GM23338 (cell line): ENCODE measurements around the gene MARCHF3. TPM values are rescaled to one million over a fixed set of nuclear protein-coding genes. Genes with fewer than 3 reads are reported as not detected.

Experiments
- ATAC-seq: fragments of 200-7000 bp; cut with Tn5 transposase; 3 replicates; pipeline ENCODE4 v1.9.1; 2020
- DNase-seq: peaks from one replicate; pipeline ENCODE4 v3.0.0-alpha.2; 2015; ENCODE audit warnings: low spot score
- H2AFZ ChIP-seq: fragments of 200-600 bp; sonication (generic); 2 replicates; pipeline ENCODE4 v1.8.0; 2016; ENCODE audit warnings: antibody characterized with exemption, mild to moderate bottlenecking, moderate library complexity
- H3F3A ChIP-seq: fragments of 200-600 bp; sonication (generic); replicated peaks from 2 replicates; pipeline ENCODE4 v1.8.0; 2017; ENCODE audit warnings: antibody characterized with exemption, mixed run types, low read depth
- H3K27ac ChIP-seq: fragments of 200-600 bp; sonication (generic); 2 replicates; pipeline ENCODE4 v1.6.1; 2016; ENCODE audit warnings: low read depth
- H3K27me3 ChIP-seq: fragments of 200-600 bp; sonication (generic); 2 replicates; pipeline ENCODE4 v1.8.0; 2016; ENCODE audit warnings: mild to moderate bottlenecking, mixed run types, moderate library complexity; ENCODE audit not compliant: insufficient read depth
- H3K36me3 ChIP-seq: fragments of 200-600 bp; sonication (generic); 2 replicates; pipeline ENCODE4 v1.8.0; 2016; ENCODE audit warnings: mild to moderate bottlenecking; ENCODE audit not compliant: insufficient read depth
- H3K4me1 ChIP-seq: fragments of 200-600 bp; sonication (generic); 2 replicates; pipeline ENCODE4 v1.8.0; 2016; ENCODE audit warnings: mild to moderate bottlenecking, moderate library complexity; ENCODE audit not compliant: insufficient read depth
- H3K4me2 ChIP-seq: fragments of 200-600 bp; sonication (generic); 2 replicates; pipeline ENCODE4 v1.7.1; 2017; ENCODE audit warnings: mixed run types
- H3K4me3 ChIP-seq: fragments of 200-600 bp; sonication (generic); 2 replicates; pipeline ENCODE4 v1.6.1; 2016; ENCODE audit warnings: mixed run types
- H3K79me2 ChIP-seq: fragments of 200-600 bp; sonication (generic); replicated peaks from 2 replicates; pipeline ENCODE4 v1.8.0; 2017; ENCODE audit warnings: mild to moderate bottlenecking; ENCODE audit not compliant: insufficient read depth
- H3K9me2 ChIP-seq: fragments of 200-600 bp; sonication (generic); 2 replicates; pipeline ENCODE4 v1.8.0; 2017; ENCODE audit not compliant: insufficient read depth
- H4K20me1 ChIP-seq: fragments of 200-600 bp; sonication (generic); replicated peaks from 2 replicates; pipeline ENCODE4 v1.8.0; 2017; ENCODE audit warnings: mild to moderate bottlenecking; ENCODE audit not compliant: insufficient read depth
- H3K27ac Mint-ChIP-seq: 2 replicates; pipeline ENCODE4 v1.8.0; 2020; ENCODE audit warnings: inconsistent platforms, mild to moderate bottlenecking, moderate library complexity, mixed read lengths
- H3K27me3 Mint-ChIP-seq: 3 replicates; pipeline ENCODE4 v1.8.0; 2022; ENCODE audit warnings: low read depth, mild to moderate bottlenecking, moderate library complexity, mixed read lengths, inconsistent platforms; ENCODE audit not compliant: insufficient read depth, poor library complexity
- H3K36me3 Mint-ChIP-seq: 3 replicates; pipeline ENCODE4 v1.8.0; 2021; ENCODE audit warnings: low read depth, mild to moderate bottlenecking, inconsistent platforms, moderate library complexity, mixed read lengths
- H3K4me1 Mint-ChIP-seq: 3 replicates; pipeline ENCODE4 v1.8.0; 2020; ENCODE audit warnings: mild to moderate bottlenecking, inconsistent platforms, mixed read lengths
- H3K4me3 Mint-ChIP-seq: 3 replicates; pipeline ENCODE4 v1.8.0; 2021; ENCODE audit warnings: moderate library complexity, mild to moderate bottlenecking, inconsistent platforms, mixed read lengths
- H3K9me3 Mint-ChIP-seq: 3 replicates; pipeline ENCODE4 v1.8.0; 2020; ENCODE audit warnings: moderate library complexity, mild to moderate bottlenecking, inconsistent platforms, mixed read lengths
- CREB1 ChIP-seq: fragments of 250-450 bp; sonication (Bioruptor Pico); IDR thresholded peaks from 2 replicates; pipeline ENCODE4 v1.5.0; 2020; ENCODE audit warnings: low read depth, mild to moderate bottlenecking, moderate library complexity
- EZH2 ChIP-seq: fragments of 200-600 bp; sonication (generic); IDR thresholded peaks from one replicate; pipeline ENCODE4 v1.8.0; 2017; ENCODE audit warnings: antibody characterized with exemption, mild to moderate bottlenecking, low read depth; ENCODE audit not compliant: unreplicated experiment
- EZH2phosphoT487 ChIP-seq: fragments of 200-600 bp; sonication (generic); IDR thresholded peaks from one replicate; pipeline ENCODE4 v1.8.1; 2018; ENCODE audit warnings: antibody characterized with exemption; ENCODE audit not compliant: unreplicated experiment
- JUNB ChIP-seq: IDR thresholded peaks from one replicate; pipeline ENCODE4 v1.6.1; 2016; ENCODE audit warnings: antibody characterized with exemption; ENCODE audit not compliant: unreplicated experiment
- NANOG ChIP-seq: IDR thresholded peaks from 2 replicates; pipeline ENCODE4 v1.6.1; 2016; ENCODE audit warnings: antibody characterized with exemption, borderline replicate concordance
- POLR2AphosphoS5 ChIP-seq: IDR thresholded peaks from 2 replicates; pipeline ENCODE4 v1.6.1; 2016; ENCODE audit warnings: antibody characterized with exemption, low read depth
- REST ChIP-seq: IDR thresholded peaks from one replicate; pipeline ENCODE4 v1.6.1; 2018; ENCODE audit warnings: antibody characterized with exemption; ENCODE audit not compliant: unreplicated experiment
- STAT1 ChIP-seq: IDR thresholded peaks from one replicate; pipeline ENCODE4 v1.6.1; 2016; ENCODE audit warnings: antibody characterized with exemption; ENCODE audit not compliant: unreplicated experiment
- ZNF114 ChIP-seq: fragments of 250-450 bp; sonication (Bioruptor Pico); IDR thresholded peaks from 2 replicates; pipeline ENCODE4 v1.5.0; 2020; ENCODE audit warnings: mild to moderate bottlenecking, moderate library complexity
- ZNF331 ChIP-seq: fragments of 250-450 bp; sonication (Bioruptor Pico); IDR thresholded peaks from 2 replicates; pipeline ENCODE4 v1.5.0; 2020; ENCODE audit warnings: low read depth, mild to moderate bottlenecking, moderate library complexity
- polyA plus RNA-seq: library from polyadenylated mRNA; unstranded; fragments of >200 nt; fragmentation: Nextera tagmentation; extraction: Ambion mirVana; gene quantifications from 2 replicates; pipeline ENCODE4 v1.2.1, GENCODE V29; 2016
- total RNA-seq: library from RNA; depleted of rRNA; stranded (reverse); fragments of >200 nt; shearing (Covaris generic); gene quantifications from 2 replicates; pipeline ENCODE4 v1.2.3, GENCODE V29; 2014
- TF ChIP-seq, protein P1 (sequence below): fragments of 250-450 bp; sonication (Bioruptor Pico); IDR thresholded peaks from 2 replicates; pipeline ENCODE4 v1.5.0; 2020; ENCODE audit warnings: mild to moderate bottlenecking, moderate library complexity
- TF ChIP-seq, protein P2 (sequence below): IDR thresholded peaks from 2 replicates; pipeline ENCODE4 v1.6.1; 2016; ENCODE audit warnings: antibody characterized with exemption
- TF ChIP-seq, protein P3 (sequence below), 2 experiments: fragments of 200-600 bp in 1 of 2; sonication (generic) in 1 of 2; conservative IDR thresholded peaks; 2 replicates each; pipeline versions ENCODE4 v1.5.1 to v1.6.1; 2016 to 2017; ENCODE audit warnings: antibody characterized with exemption in 2 of 2, low read depth in 2 of 2, mild to moderate bottlenecking in 2 of 2, moderate library complexity in 1 of 2

MARCHF3 gene
- total and polyA plus RNA-seq, 2 experiments from 2014 or later, result 7.0 to 12.7 TPM

DNA sequence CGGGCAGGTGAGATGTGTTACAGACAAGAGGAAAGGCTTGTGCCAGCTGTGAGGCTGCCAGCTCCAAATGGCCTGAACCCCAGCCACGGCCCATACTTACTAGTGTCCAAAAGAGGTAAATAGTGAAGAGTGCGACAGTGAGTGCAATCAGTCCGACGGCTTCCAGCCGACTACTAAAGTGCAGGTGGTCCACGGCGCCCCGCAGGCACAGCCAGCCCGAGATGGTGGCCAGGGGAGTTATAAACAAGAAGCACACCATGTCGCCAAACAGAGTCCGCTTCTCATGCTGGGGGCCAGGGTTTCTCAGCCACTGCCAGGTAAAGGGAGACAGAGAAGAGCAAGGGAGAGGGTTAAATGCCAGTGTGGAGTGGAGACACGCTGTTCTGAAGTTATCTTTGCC lies 152.3 kb downstream of the MARCHF3 start:
- Histone ChIP-seq H3F3A (no peaks in the 10 kb centered on the region), H3K9me2 (no peaks in the 10 kb centered on the region), H4K20me1 (no peaks in the 10 kb centered on the region), H3K79me2 (no peaks in the 10 kb centered on the region), H3K4me2 (no peak overlapping the region), H3K4me1 (peaks cover 19% of the 10 kb centered on the region), H3K36me3 (no peaks in the 10 kb centered on the region), H3K27me3 (no peaks in the 10 kb centered on the region), H2AFZ (no peak overlapping the region), H3K27ac (no peak overlapping the region), H3K4me3 (no peak overlapping the region)
- peaks cover 4% of the 10 kb centered on the region for H3K27me3 Mint-ChIP-seq
- DNase-seq (no peak), ATAC-seq (no peak)
- no peak overlapping the region for H3K4me3 Mint-ChIP-seq
- H3K4me1 Mint-ChIP-seq, result peaks cover 22% of the 10 kb centered on the region
- H3K36me3 Mint-ChIP-seq, result peaks cover 8% of the 10 kb centered on the region; the same call in 2 of the 3 replicates
- TF ChIP-seq, protein P1, sequence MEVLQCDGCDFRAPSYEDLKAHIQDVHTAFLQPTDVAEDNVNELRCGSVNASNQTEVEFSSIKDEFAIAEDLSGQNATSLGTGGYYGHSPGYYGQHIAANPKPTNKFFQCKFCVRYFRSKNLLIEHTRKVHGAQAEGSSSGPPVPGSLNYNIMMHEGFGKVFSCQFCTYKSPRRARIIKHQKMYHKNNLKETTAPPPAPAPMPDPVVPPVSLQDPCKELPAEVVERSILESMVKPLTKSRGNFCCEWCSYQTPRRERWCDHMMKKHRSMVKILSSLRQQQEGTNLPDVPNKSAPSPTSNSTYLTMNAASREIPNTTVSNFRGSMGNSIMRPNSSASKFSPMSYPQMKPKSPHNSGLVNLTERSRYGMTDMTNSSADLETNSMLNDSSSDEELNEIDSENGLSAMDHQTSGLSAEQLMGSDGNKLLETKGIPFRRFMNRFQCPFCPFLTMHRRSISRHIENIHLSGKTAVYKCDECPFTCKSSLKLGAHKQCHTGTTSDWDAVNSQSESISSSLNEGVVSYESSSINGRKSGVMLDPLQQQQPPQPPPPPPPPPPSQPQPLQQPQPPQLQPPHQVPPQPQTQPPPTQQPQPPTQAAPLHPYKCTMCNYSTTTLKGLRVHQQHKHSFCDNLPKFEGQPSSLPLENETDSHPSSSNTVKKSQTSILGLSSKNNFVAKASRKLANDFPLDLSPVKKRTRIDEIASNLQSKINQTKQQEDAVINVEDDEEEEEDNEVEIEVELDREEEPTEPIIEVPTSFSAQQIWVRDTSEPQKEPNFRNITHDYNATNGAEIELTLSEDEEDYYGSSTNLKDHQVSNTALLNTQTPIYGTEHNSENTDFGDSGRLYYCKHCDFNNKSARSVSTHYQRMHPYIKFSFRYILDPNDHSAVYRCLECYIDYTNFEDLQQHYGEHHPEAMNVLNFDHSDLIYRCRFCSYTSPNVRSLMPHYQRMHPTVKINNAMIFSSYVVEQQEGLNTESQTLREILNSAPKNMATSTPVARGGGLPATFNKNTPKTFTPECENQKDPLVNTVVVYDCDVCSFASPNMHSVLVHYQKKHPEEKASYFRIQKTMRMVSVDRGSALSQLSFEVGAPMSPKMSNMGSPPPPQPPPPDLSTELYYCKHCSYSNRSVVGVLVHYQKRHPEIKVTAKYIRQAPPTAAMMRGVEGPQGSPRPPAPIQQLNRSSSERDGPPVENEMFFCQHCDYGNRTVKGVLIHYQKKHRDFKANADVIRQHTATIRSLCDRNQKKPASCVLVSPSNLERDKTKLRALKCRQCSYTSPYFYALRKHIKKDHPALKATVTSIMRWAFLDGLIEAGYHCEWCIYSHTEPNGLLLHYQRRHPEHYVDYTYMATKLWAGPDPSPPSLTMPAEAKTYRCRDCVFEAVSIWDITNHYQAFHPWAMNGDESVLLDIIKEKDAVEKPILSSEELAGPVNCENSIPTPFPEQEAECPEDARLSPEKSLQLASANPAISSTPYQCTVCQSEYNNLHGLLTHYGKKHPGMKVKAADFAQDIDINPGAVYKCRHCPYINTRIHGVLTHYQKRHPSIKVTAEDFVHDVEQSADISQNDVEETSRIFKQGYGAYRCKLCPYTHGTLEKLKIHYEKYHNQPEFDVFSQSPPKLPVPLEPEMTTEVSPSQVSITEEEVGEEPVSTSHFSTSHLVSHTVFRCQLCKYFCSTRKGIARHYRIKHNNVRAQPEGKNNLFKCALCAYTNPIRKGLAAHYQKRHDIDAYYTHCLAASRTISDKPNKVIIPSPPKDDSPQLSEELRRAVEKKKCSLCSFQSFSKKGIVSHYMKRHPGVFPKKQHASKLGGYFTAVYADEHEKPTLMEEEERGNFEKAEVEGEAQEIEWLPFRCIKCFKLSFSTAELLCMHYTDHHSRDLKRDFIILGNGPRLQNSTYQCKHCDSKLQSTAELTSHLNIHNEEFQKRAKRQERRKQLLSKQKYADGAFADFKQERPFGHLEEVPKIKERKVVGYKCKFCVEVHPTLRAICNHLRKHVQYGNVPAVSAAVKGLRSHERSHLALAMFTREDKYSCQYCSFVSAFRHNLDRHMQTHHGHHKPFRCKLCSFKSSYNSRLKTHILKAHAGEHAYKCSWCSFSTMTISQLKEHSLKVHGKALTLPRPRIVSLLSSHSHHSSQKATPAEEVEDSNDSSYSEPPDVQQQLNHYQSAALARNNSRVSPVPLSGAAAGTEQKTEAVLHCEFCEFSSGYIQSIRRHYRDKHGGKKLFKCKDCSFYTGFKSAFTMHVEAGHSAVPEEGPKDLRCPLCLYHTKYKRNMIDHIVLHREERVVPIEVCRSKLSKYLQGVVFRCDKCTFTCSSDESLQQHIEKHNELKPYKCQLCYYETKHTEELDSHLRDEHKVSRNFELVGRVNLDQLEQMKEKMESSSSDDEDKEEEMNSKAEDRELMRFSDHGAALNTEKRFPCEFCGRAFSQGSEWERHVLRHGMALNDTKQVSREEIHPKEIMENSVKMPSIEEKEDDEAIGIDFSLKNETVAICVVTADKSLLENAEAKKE, result no peak
- no peak for TF ChIP-seq POLR2AphosphoS5
- TF ChIP-seq EZH2, result no peak
- no peak for TF ChIP-seq CREB1
- TF ChIP-seq ZNF114 (CRISPR knock-in tag), result no peak
- TF ChIP-seq, protein P2, sequence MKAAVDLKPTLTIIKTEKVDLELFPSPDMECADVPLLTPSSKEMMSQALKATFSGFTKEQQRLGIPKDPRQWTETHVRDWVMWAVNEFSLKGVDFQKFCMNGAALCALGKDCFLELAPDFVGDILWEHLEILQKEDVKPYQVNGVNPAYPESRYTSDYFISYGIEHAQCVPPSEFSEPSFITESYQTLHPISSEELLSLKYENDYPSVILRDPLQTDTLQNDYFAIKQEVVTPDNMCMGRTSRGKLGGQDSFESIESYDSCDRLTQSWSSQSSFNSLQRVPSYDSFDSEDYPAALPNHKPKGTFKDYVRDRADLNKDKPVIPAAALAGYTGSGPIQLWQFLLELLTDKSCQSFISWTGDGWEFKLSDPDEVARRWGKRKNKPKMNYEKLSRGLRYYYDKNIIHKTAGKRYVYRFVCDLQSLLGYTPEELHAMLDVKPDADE, result no peak
- TF ChIP-seq, protein P3, sequence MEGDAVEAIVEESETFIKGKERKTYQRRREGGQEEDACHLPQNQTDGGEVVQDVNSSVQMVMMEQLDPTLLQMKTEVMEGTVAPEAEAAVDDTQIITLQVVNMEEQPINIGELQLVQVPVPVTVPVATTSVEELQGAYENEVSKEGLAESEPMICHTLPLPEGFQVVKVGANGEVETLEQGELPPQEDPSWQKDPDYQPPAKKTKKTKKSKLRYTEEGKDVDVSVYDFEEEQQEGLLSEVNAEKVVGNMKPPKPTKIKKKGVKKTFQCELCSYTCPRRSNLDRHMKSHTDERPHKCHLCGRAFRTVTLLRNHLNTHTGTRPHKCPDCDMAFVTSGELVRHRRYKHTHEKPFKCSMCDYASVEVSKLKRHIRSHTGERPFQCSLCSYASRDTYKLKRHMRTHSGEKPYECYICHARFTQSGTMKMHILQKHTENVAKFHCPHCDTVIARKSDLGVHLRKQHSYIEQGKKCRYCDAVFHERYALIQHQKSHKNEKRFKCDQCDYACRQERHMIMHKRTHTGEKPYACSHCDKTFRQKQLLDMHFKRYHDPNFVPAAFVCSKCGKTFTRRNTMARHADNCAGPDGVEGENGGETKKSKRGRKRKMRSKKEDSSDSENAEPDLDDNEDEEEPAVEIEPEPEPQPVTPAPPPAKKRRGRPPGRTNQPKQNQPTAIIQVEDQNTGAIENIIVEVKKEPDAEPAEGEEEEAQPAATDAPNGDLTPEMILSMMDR (conservative IDR thresholded peaks at IDR 0.05; ENCODE audit: low read depth in 2 of 2), result no peak
- no peak for TF ChIP-seq JUNB
- no peak for TF ChIP-seq REST
- no peak for TF ChIP-seq NANOG
- TF ChIP-seq ZNF331 (CRISPR knock-in tag), result no peak
- no peak for TF ChIP-seq EZH2phosphoT487
- TF ChIP-seq STAT1, result no peak
- H3K9me3 Mint-ChIP-seq, result no peaks in the 10 kb centered on the region
- H3K27ac Mint-ChIP-seq, result no peak overlapping the region
